Esophagus (tissue), 2 donors: ENCODE measurements around the gene C5. TPM values are rescaled to one million over a fixed set of nuclear protein-coding genes. Genes with fewer than 3 reads are reported as not detected.
A peak's percentile ranks its signal among the peaks of the same experiment; 100 is the strongest.

Experiments
- H3K27ac ChIP-seq, 2 donors: one replicate each; pipeline ENCODE4 v1.5.1; 2013; ENCODE audit warnings: low read depth in 2 of 2, mild to moderate bottlenecking in 2 of 2, inconsistent platforms in 1 of 2, low read length in 1 of 2, moderate library complexity in 1 of 2
- H3K27me3 ChIP-seq, 2 donors: one replicate each; pipeline ENCODE4 v1.6.1; 2013; ENCODE audit warnings: low read length in 2 of 2, control low read depth in 1 of 2, mild to moderate bottlenecking in 1 of 2; ENCODE audit not compliant: insufficient read depth in 2 of 2, control insufficient read depth in 1 of 2
- H3K36me3 ChIP-seq, 2 donors: one replicate each; pipeline ENCODE4 v1.6.1; 2013; ENCODE audit warnings: low read length in 1 of 2; ENCODE audit not compliant: control insufficient read depth in 2 of 2, insufficient read depth in 2 of 2
- H3K4me1 ChIP-seq, 2 donors: one replicate each; pipeline ENCODE4 v1.6.1; 2013; ENCODE audit warnings: low read length in 1 of 2; ENCODE audit not compliant: control insufficient read depth in 2 of 2, insufficient read depth in 2 of 2
- H3K4me3 ChIP-seq, 2 donors: one replicate each; pipeline ENCODE4 v1.5.1; 2013; ENCODE audit warnings: low read length in 2 of 2, mild to moderate bottlenecking in 2 of 2, low read depth in 1 of 2, moderate library complexity in 1 of 2
- H3K9me3 ChIP-seq, 2 donors: one replicate each; pipeline ENCODE4 v1.6.1; 2013; ENCODE audit warnings: mild to moderate bottlenecking in 2 of 2, low read depth in 1 of 2, low read length in 1 of 2, moderate library complexity in 1 of 2; ENCODE audit not compliant: control insufficient read depth in 2 of 2, insufficient read depth in 1 of 2
- WGBS, 2 donors: extraction: QIAGEN DNeasy Blood & Tissue Kit; methylation state at CpG; one replicate each; pipeline ENCODE4 v1.1.7; 2013; 5-methylcytosine and 5-hydroxymethylcytosine counted together
- polyA plus RNA-seq, 2 donors: library from polyadenylated mRNA; stranded (reverse); fragments of 200-250 nt; gene quantifications; one replicate each; pipeline ENCODE4 v1.2.3, GENCODE V29; 2013
- donor health status: healthy with polysubstance abuse.
- donor health status: Bipolar disorder and iron deficiency.

C5 gene
- polyA plus RNA-seq, 2 donors: 1.0 to 1.7 TPM

GRCh38 chr9:120940573-120940972, 109.5 kb downstream of the C5 start:
- 78 to 81% methylated on average over 10 of the region's 10 CpGs for WGBS, 2 donors
- Histone ChIP-seq H3K9me3 (no peaks in the 10 kb centered on the region), H3K4me1 (peaks cover under 1 to 10% of the 10 kb centered on the region in 2 donors), H3K4me3 (no peak overlapping the region), H3K27ac (peak overlapping the region; percentile 16 to 38), H3K27me3 (no peaks in the 10 kb centered on the region), H3K36me3 (no peaks in the 10 kb centered on the region)

- Histone ChIP-seq H3K27ac (no peak overlapping the region), H3K4me1 (peaks cover 3 to 14% of the 10 kb centered on the region in 2 donors), H3K36me3 (no peaks in the 10 kb centered on the region), H3K9me3 (no peaks in the 10 kb centered on the region), H3K27me3 (no peaks in the 10 kb centered on the region), H3K4me3 (no peak overlapping the region)
- WGBS, 2 donors: 95 to 98% methylated on average over 3 of the region's 3 CpGs
Observed at GRCh38 chr9:120938851-120939250, 111.2 kb downstream of the C5 start.

GRCh38 chr9:120937596-120937995, 112.5 kb downstream of the C5 start:
- Histone ChIP-seq H3K27me3 (no peaks in the 10 kb centered on the region), H3K4me1 (peaks cover 3 to 14% of the 10 kb centered on the region in 2 donors), H3K27ac (peak overlapping the region in 1 of 2 donors; percentile 16), H3K4me3 (no peak overlapping the region), H3K36me3 (no peaks in the 10 kb centered on the region), H3K9me3 (no peaks in the 10 kb centered on the region)
- WGBS, 2 donors: 71 to 72% methylated on average over 1 of the region's 1 CpG

GRCh38 chr9:120937127-120937526, 112.9 kb downstream of the C5 start:
- 51 to 60% methylated on average over 1 of the region's 1 CpG for WGBS, 2 donors
- no peaks in the 10 kb centered on the region for H3K27me3 ChIP-seq
- H3K4me1 ChIP-seq: peaks cover 3 to 14% of the 10 kb centered on the region in 2 donors
- H3K36me3 ChIP-seq: no peaks in the 10 kb centered on the region
- H3K9me3 ChIP-seq: no peaks in the 10 kb centered on the region
- H3K27ac ChIP-seq: peak overlapping the region; percentile 16 to 81
- H3K4me3 ChIP-seq: no peak overlapping the region

- Histone ChIP-seq H3K9me3 (no peaks in the 10 kb centered on the region), H3K27me3 (no peaks in the 10 kb centered on the region), H3K4me1 (peaks cover 3 to 14% of the 10 kb centered on the region in 2 donors), H3K27ac (peak overlapping the region in 1 of 2 donors; percentile 36), H3K4me3 (no peak overlapping the region), H3K36me3 (no peaks in the 10 kb centered on the region)
- 45 to 46% methylated on average over 2 of the region's 2 CpGs for WGBS, 2 donors
Observed at GRCh38 chr9:120936764-120937122, 113.3 kb downstream of the C5 start.

GRCh38 chr9:120936011-120936763, 113.9 kb downstream of the C5 start:
- Histone ChIP-seq H3K9me3 (no peaks in the 10 kb centered on the region), H3K27me3 (no peaks in the 10 kb centered on the region), H3K27ac (peak overlapping the region; percentile 93 to 96), H3K4me3 (no peak overlapping the region), H3K36me3 (no peaks in the 10 kb centered on the region), H3K4me1 (peaks cover 3 to 14% of the 10 kb centered on the region in 2 donors)
- WGBS, 2 donors: 4 to 10% methylated on average over 10 of the region's 10 CpGs

GRCh38 chr9:120935383-120935857, 114.7 kb downstream of the C5 start:
- 4 to 8% methylated on average over 4 of the region's 4 CpGs for WGBS, 2 donors
- H3K4me1 ChIP-seq: peaks cover 3 to 12% of the 10 kb centered on the region in 2 donors
- H3K4me3 ChIP-seq: no peak overlapping the region
- H3K9me3 ChIP-seq: no peaks in the 10 kb centered on the region
- H3K36me3 ChIP-seq: no peaks in the 10 kb centered on the region
- H3K27ac ChIP-seq: peak overlapping the region; percentile 93 to 96
- no peaks in the 10 kb centered on the region for H3K27me3 ChIP-seq

- H3K4me1 ChIP-seq: peaks cover 3 to 12% of the 10 kb centered on the region in 2 donors
Observed at GRCh38 chr9:120934281-120934680, 115.8 kb downstream of the C5 start.

GRCh38 chr9:120933310-120934055, 116.6 kb downstream of the C5 start:
- H3K27me3 ChIP-seq: no peaks in the 10 kb centered on the region
- 86 to 88% methylated on average over 8 of the region's 8 CpGs for WGBS, 2 donors
- H3K27ac ChIP-seq: peak overlapping the region in 1 of 2 donors; percentile 1
- peaks cover 3 to 12% of the 10 kb centered on the region in 2 donors for H3K4me1 ChIP-seq
- H3K36me3 ChIP-seq: no peaks in the 10 kb centered on the region
- no peaks in the 10 kb centered on the region for H3K9me3 ChIP-seq
- H3K4me3 ChIP-seq: no peak overlapping the region

More at GRCh38 chr9:120934281-120934680, 115.8 kb downstream of the C5 start:
- H3K36me3 ChIP-seq: no peaks in the 10 kb centered on the region
- H3K27ac ChIP-seq: peak overlapping the region; percentile 31 to 83
- H3K4me3 ChIP-seq: no peak overlapping the region
- 14 to 30% methylated on average over 3 of the region's 3 CpGs for WGBS, 2 donors
- no peaks in the 10 kb centered on the region for H3K27me3 ChIP-seq
- no peaks in the 10 kb centered on the region for H3K9me3 ChIP-seq
